Thymus (tissue), 11 donors: ENCODE data around the gene ANTKMT. TPM values are rescaled to one million over a fixed set of nuclear protein-coding genes. Genes with fewer than 3 reads are reported as not detected.
A peak's percentile ranks its signal among the peaks of the same experiment; 100 is the strongest.

Experiments
- DNase-seq, 9 donors: peaks; one replicate each; pipeline ENCODE4 v3.0.0-alpha.2; 2013; ENCODE audit warnings: low spot score in 9 of 9, low read depth in 6 of 9, missing footprints in 1 of 9
- H3K27ac ChIP-seq, 2 donors: one replicate each; pipeline ENCODE4 v1.5.1; 2013; ENCODE audit warnings: control low read depth in 1 of 2, low read depth in 1 of 2, low read length in 1 of 2, mild to moderate bottlenecking in 1 of 2, moderate library complexity in 1 of 2
- H3K27me3 ChIP-seq, 2 donors: one replicate each; pipeline ENCODE4 v1.5.1; 2013; ENCODE audit warnings: low read length in 1 of 2; ENCODE audit not compliant: control insufficient read depth in 2 of 2, insufficient read depth in 1 of 2
- H3K36me3 ChIP-seq, 2 donors: one replicate each; pipeline ENCODE4 v1.5.1; 2013; ENCODE audit warnings: low read length in 1 of 2, mild to moderate bottlenecking in 1 of 2, moderate library complexity in 1 of 2; ENCODE audit not compliant: control insufficient read depth in 2 of 2, insufficient read depth in 2 of 2
- H3K4me1 ChIP-seq, 2 donors: one replicate each; pipeline ENCODE4 v1.5.1; 2013; ENCODE audit warnings: low read length in 2 of 2; ENCODE audit not compliant: control insufficient read depth in 2 of 2, insufficient read depth in 2 of 2
- H3K4me3 ChIP-seq, 2 donors: one replicate each; pipeline ENCODE4 v1.5.1; 2013; ENCODE audit warnings: low read length in 2 of 2, control low read depth in 1 of 2, mild to moderate bottlenecking in 1 of 2
- H3K9me3 ChIP-seq, 2 donors: one replicate each; pipeline ENCODE4 v1.5.1; 2013; ENCODE audit warnings: low read length in 1 of 2, mild to moderate bottlenecking in 1 of 2; ENCODE audit not compliant: control insufficient read depth in 2 of 2, insufficient read depth in 1 of 2
- WGBS: extraction: QIAGEN DNeasy Blood & Tissue Kit; methylation state at CpG from one replicate; pipeline ENCODE4 v1.1.7; 2013; 5-methylcytosine and 5-hydroxymethylcytosine counted together
- polyA plus RNA-seq: library from polyadenylated mRNA; stranded (reverse); fragments of 200-250 nt; gene quantifications from one replicate; pipeline ENCODE4 v1.2.3, GENCODE V29; 2013
- total RNA-seq: library from RNA; stranded (reverse); fragments of 120-200 nt; gene quantifications from one replicate; pipeline ENCODE4 v1.2.4, GENCODE V29; 2013
- donor health status: healthy.

ANTKMT gene
- total and polyA plus RNA-seq, 2 donors, result 53.9 to 56.2 TPM

- Histone ChIP-seq H3K36me3 (no peaks in the 10 kb centered on the region), H3K4me1 (peaks cover 35 to 38% of the 10 kb centered on the region in 2 donors), H3K27me3 (peaks cover 55 to 76% of the 10 kb centered on the region in 2 donors), H3K9me3 (peaks cover 0 to 10% of the 10 kb centered on the region in 2 donors), H3K4me3 (peak overlapping the region in 1 of 2 donors; percentile 54), H3K27ac (no peak overlapping the region)
- WGBS, result 5% methylated on average over 37 of the region's 37 CpGs
- no peak for DNase-seq
These were observed 27.2 kb upstream of the ANTKMT start for GRCh38 chr16:693766-694165.

DNA sequence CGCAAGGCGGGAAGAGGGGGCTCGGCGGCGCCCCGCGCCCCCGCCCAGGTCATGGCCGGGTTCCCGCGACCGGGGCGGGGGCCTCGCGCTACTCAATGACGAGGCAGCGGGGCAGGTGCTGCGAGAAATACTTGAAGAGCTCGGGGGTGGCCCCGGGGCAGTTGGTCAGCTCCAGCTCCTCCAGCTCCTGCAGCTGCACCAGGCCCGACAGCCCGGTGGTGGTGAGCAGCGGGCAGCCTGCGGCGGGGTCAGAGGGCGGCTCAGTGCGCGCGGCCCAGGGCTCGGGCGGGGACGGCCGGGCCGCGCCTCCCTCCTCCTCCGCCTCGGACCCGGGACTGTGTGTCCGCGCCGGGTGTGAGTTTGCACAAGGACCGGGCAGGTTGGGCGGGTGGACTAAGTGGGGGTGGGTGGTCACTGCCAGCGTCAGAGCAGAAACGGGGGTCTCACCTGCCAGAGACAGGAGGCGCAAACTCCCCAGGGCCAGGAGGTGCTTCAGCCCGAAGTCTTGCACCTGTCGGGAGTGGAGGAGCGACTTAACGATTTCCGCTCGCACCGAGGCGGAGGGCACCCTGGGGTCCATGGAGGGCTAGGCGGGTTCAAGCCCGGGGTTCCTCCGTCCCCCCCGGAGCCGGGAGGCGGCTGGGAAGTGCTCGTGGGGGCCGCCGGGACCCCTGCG is 26.6 kb upstream of the ANTKMT start:
- WGBS, result 3% methylated on average over 64 of the region's 64 CpGs
- peaks cover 55 to 82% of the 10 kb centered on the region in 2 donors for H3K27me3 ChIP-seq
- peak in 1 of 9 donors; percentile 41 for DNase-seq
- H3K9me3 ChIP-seq, result peaks cover 0 to 10% of the 10 kb centered on the region in 2 donors
- peak overlapping the region; percentile 40 to 54 for H3K4me3 ChIP-seq
- no peaks in the 10 kb centered on the region for H3K36me3 ChIP-seq
- no peak overlapping the region for H3K27ac ChIP-seq
- peaks cover 30 to 33% of the 10 kb centered on the region in 2 donors for H3K4me1 ChIP-seq

DNA sequence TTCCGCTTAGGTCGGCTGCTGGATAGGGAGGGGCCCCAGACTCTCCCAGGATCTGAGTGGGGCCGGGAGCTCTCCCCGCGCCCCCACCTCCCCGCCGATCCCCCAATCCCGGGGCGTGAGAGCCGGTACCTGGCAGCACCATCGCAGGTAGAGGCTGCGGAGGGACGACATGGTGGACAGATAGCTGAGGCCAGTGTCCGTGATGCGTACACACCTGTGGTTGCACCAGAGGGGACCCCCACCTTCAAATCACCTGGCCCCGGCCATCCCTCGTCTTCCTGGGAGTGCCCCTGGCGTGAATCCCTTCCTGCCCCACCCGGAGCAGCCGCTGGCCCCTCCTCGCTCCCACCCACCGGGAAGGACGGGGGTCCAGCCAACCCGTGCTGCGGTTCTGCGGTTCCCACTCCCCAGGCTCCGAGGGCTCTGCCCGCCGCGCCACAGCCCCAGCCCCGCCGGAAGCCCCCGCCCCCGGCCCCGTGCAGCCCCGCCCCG is 26.0 kb upstream of the ANTKMT start:
- peaks cover 0 to 10% of the 10 kb centered on the region in 2 donors for H3K9me3 ChIP-seq
- H3K4me3 ChIP-seq, result peak overlapping the region; percentile 40 to 54
- H3K27me3 ChIP-seq, result peaks cover 58 to 87% of the 10 kb centered on the region in 2 donors
- 2% methylated on average over 37 of the region's 37 CpGs for WGBS
- H3K27ac ChIP-seq, result peak overlapping the region in 1 of 2 donors; percentile 3
- no peaks in the 10 kb centered on the region for H3K36me3 ChIP-seq
- H3K4me1 ChIP-seq, result peaks cover 24 to 29% of the 10 kb centered on the region in 2 donors
- no peak for DNase-seq

DNA sequence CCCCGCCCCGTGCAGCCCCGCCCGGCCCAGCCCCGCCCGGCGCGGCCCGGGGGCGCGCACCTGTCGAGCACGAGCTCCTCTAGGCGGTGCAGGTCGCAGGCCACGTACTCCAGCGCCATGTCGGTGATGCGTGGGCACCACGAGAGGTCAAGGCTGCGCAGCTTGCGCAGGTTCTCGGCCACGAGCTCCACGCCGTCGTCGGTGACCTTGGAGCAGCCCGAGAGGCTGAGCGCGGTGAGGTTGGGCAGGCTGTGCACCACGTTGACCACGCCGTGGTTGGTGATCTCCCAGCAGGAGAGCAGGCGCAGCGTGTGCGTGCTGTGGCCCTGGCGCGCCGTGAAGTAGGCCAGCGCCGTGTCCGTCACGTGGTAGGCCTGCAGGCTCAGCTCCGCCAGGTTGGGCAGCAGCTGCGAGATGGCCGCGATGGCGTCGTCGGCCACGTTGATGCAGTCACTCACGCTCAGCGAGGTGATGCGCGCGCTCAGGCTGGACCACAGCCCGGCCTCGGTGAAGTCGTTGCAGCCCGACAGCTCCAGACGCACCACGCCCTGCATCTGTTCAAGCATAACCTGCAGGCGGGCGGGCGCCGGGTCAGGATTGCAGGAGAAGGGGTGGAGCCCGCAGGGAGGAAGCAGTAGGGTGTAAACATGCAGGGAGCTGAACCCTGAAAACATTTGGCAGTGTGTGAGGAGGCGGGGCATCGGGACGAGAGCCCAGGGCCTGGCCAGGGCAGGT is 25.4 kb upstream of the ANTKMT start:
- Histone ChIP-seq H3K4me3 (peak overlapping the region; percentile 42 to 54), H3K36me3 (no peaks in the 10 kb centered on the region), H3K9me3 (peaks cover 0 to 10% of the 10 kb centered on the region in 2 donors), H3K27me3 (peaks cover 64 to 94% of the 10 kb centered on the region in 2 donors), H3K4me1 (peaks cover 20 to 28% of the 10 kb centered on the region in 2 donors), H3K27ac (peak overlapping the region in 1 of 2 donors; percentile 19)
- 4% methylated on average over 71 of the region's 71 CpGs for WGBS
- peak in 2 of 9 donors; percentile 61 to 69 for DNase-seq

GRCh38 chr16:698911-699671 is 21.9 kb upstream of the ANTKMT start:
- Histone ChIP-seq H3K36me3 (no peaks in the 10 kb centered on the region), H3K4me3 (no peak overlapping the region), H3K9me3 (peaks cover 0 to 14% of the 10 kb centered on the region in 2 donors), H3K27me3 (peaks cover 72 to 96% of the 10 kb centered on the region in 2 donors), H3K27ac (no peak overlapping the region), H3K4me1 (peaks cover 16 to 22% of the 10 kb centered on the region in 2 donors)
- WGBS, result 78% methylated on average over 19 of the region's 19 CpGs
- no peak for DNase-seq

- H3K27ac ChIP-seq, result no peak overlapping the region
- peaks cover 1 to 4% of the 10 kb centered on the region in 2 donors for H3K9me3 ChIP-seq
- H3K36me3 ChIP-seq, result no peaks in the 10 kb centered on the region
- whole genome bisulfite sequencing, result 9% methylated on average over 76 of the region's 76 CpGs
- peaks cover 73 to 92% of the 10 kb centered on the region in 2 donors for H3K27me3 ChIP-seq
- peak in 2 of 9 donors; percentile 64 to 68 for DNase-seq
- peaks cover 2 to 9% of the 10 kb centered on the region in 2 donors for H3K4me1 ChIP-seq
- no peak overlapping the region for H3K4me3 ChIP-seq
These were observed 20.0 kb upstream of the ANTKMT start for GRCh38 chr16:700684-701584.

GRCh38 chr16:702341-702740 is 18.6 kb upstream of the ANTKMT start:
- H3K27me3 ChIP-seq, result peaks cover 75 to 93% of the 10 kb centered on the region in 2 donors
- H3K36me3 ChIP-seq, result no peaks in the 10 kb centered on the region
- 87% methylated on average over 19 of the region's 19 CpGs for WGBS
- peaks cover 1 to 4% of the 10 kb centered on the region in 2 donors for H3K9me3 ChIP-seq
- no peak overlapping the region for H3K4me3 ChIP-seq
- no peak overlapping the region for H3K27ac ChIP-seq
- no peak for DNase-seq
- H3K4me1 ChIP-seq, result peaks cover 4 to 6% of the 10 kb centered on the region in 2 donors

DNA sequence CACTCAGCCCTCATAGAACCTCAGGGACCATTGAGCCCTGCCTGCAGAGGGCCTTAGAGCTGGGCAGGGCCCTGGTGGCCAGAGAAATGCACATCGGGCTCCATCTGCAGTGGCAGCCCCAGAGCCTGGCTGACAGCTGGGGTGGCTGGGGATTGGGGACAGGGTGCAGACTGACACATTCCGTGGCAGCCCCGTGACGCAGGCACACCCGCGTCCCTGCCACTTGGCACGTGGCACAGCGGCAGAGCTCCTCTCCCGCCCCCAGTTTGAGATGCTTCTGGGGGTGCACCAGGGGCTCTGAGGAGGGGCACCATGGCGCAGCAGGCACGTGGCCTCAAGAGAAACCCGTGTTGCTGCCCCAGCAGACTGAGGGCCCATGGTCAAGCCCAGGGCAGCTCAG is 17.5 kb upstream of the ANTKMT start:
- Histone ChIP-seq H3K27me3 (peaks cover 76 to 93% of the 10 kb centered on the region in 2 donors), H3K4me3 (no peak overlapping the region), H3K27ac (no peak overlapping the region), H3K4me1 (peaks cover 4 to 6% of the 10 kb centered on the region in 2 donors), H3K9me3 (peaks cover 1 to 4% of the 10 kb centered on the region in 2 donors), H3K36me3 (no peaks in the 10 kb centered on the region)
- WGBS, result 85% methylated on average over 12 of the region's 12 CpGs
- no peak for DNase-seq
